ENCODE measurements around the gene CFAP300.

GRCh38 chr11:102006835-102007566 is 40.2 kb upstream of the CFAP300 start:
- TF ChIP-seq, protein P1, sequence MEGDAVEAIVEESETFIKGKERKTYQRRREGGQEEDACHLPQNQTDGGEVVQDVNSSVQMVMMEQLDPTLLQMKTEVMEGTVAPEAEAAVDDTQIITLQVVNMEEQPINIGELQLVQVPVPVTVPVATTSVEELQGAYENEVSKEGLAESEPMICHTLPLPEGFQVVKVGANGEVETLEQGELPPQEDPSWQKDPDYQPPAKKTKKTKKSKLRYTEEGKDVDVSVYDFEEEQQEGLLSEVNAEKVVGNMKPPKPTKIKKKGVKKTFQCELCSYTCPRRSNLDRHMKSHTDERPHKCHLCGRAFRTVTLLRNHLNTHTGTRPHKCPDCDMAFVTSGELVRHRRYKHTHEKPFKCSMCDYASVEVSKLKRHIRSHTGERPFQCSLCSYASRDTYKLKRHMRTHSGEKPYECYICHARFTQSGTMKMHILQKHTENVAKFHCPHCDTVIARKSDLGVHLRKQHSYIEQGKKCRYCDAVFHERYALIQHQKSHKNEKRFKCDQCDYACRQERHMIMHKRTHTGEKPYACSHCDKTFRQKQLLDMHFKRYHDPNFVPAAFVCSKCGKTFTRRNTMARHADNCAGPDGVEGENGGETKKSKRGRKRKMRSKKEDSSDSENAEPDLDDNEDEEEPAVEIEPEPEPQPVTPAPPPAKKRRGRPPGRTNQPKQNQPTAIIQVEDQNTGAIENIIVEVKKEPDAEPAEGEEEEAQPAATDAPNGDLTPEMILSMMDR (IDR thresholded peaks at IDR 0.05; ENCODE audit: insufficient read depth, low read depth, low read length): no peak
- no peak for TF ChIP-seq EZH2 (IDR thresholded peaks at IDR 0.05; ENCODE audit: insufficient read depth, low read length)

All from astrocyte (in vitro differentiated cells and primary cell).